ENCODE measurements around the gene COL4A2.

COL4A2 gene

GRCh38 chr13:110402299-110403069, 95.4 kb downstream of the COL4A2 start:
- no peak for DNase-seq (ENCODE audit: low spot score)

GRCh38 chr13:110403315-110403714, 96.2 kb downstream of the COL4A2 start:
- DNase-seq (ENCODE audit: low spot score) = no peak

- DNase-seq (ENCODE audit: low spot score) = no peak
These were observed 96.6 kb downstream of the COL4A2 start for GRCh38 chr13:110403721-110404120.

GRCh38 chr13:110404321-110404720, 97.2 kb downstream of the COL4A2 start:
- DNase-seq (ENCODE audit: low spot score) = no peak

- DNase-seq (ENCODE audit: low spot score) = no peak
These were observed 98.7 kb downstream of the COL4A2 start for GRCh38 chr13:110405597-110406450.

GRCh38 chr13:110407021-110407420, 99.9 kb downstream of the COL4A2 start:
- no peak for DNase-seq (ENCODE audit: low spot score)

GRCh38 chr13:110407531-110407930, 100.4 kb downstream of the COL4A2 start:
- no peak for DNase-seq (ENCODE audit: low spot score)

GRCh38 chr13:110408286-110408685, 101.2 kb downstream of the COL4A2 start:
- DNase-seq (ENCODE audit: low spot score) = no peak

GRCh38 chr13:110409581-110409992, 102.5 kb downstream of the COL4A2 start:
- no peak for DNase-seq (ENCODE audit: low spot score)

GRCh38 chr13:110410000-110410399, 102.9 kb downstream of the COL4A2 start:
- DNase-seq (ENCODE audit: low spot score) = no peak

GRCh38 chr13:110410936-110411687, 104.0 kb downstream of the COL4A2 start:
- DNase-seq (ENCODE audit: low spot score) = no peak

- DNase-seq (ENCODE audit: low spot score) = no peak
These were observed 104.6 kb downstream of the COL4A2 start for GRCh38 chr13:110411688-110412059.

GRCh38 chr13:110412132-110412914, 105.2 kb downstream of the COL4A2 start:
- DNase-seq (ENCODE audit: low spot score) = peak; percentile 35

- DNase-seq (ENCODE audit: low spot score) = no peak
These were observed 106.1 kb downstream of the COL4A2 start for GRCh38 chr13:110413016-110413675.

GRCh38 chr13:110413676-110414040, 106.6 kb downstream of the COL4A2 start:
- DNase-seq (ENCODE audit: low spot score) = no peak

- DNase-seq (ENCODE audit: low spot score) = no peak
These were observed 107.2 kb downstream of the COL4A2 start for GRCh38 chr13:110414283-110414682.

- no peak for DNase-seq (ENCODE audit: low spot score)
These were observed 107.8 kb downstream of the COL4A2 start for GRCh38 chr13:110414931-110415330.

GRCh38 chr13:110415669-110416068, 108.6 kb downstream of the COL4A2 start:
- DNase-seq (ENCODE audit: low spot score) = no peak

GRCh38 chr13:110416131-110417025, 109.3 kb downstream of the COL4A2 start:
- no peak for DNase-seq (ENCODE audit: low spot score)

GRCh38 chr13:110418944-110419343, 111.9 kb downstream of the COL4A2 start:
- DNase-seq (ENCODE audit: low spot score) = no peak

Data from CD4-positive, alpha-beta T cell treated with Interleukin-15 for 4 hours (primary cell).